HCT116 (cell line): Measurements from ENCODE around the gene MAML2. TPM values are rescaled to one million over a fixed set of nuclear protein-coding genes. Genes with fewer than 3 reads are reported as not detected.

ENCODE experiments used
- ATAC-seq: fragments of 200-7000 bp; cut with Tn5 transposase; 2 replicates; pipeline ENCODE4 v1.9.1; 2020; ENCODE audit warnings: mild to moderate bottlenecking, moderate library complexity
- BruUV-seq: library from RNA; stranded (reverse); fragments of 400-500 nt; replicated peaks from 2 replicates; lab custom pipeline; 2021; lab: Mats Ljungman, UMichigan
- CTCF ChIA-PET: fragments of 300-600 bp; sonication (Branson Sonifier 250); formaldehyde crosslinking; loops from one replicate; lab custom pipeline; 2021; ENCODE audit warnings: antibody characterized with exemption; lab: Charles Lee
- POLR2A ChIA-PET: fragments of 300-600, 350-600 bp; sonication (Branson Sonifier 250); formaldehyde crosslinking; loops from one replicate; lab custom pipeline; 2021; ENCODE audit warnings: antibody characterized with exemption; lab: Charles Lee
- RAD21 ChIA-PET, 2 experiments: fragments of 300-600 bp; sonication (Branson Sonifier 250); formaldehyde crosslinking; loops; one replicate each; lab custom pipeline; 2023; ENCODE audit warnings: low total read pairs in 2 of 2; ENCODE audit not compliant: uncharacterized antibody in 2 of 2, unreplicated experiment in 2 of 2, low non-redundant PET in 1 of 2; lab: Charles Lee
- DNase-seq: peaks from one replicate; pipeline ENCODE4 v3.0.0-alpha.2; 2010; ENCODE audit warnings: low read depth, low spot score
- H2AFZ ChIP-seq: fragments of 200-600 bp; shearing (Covaris generic), sonication (generic); 2 replicates; pipeline ENCODE4 v1.6.1; 2017; ENCODE audit warnings: low read depth, mixed run types, mixed read lengths, antibody characterized with exemption, low read length; ENCODE audit not compliant: poor library complexity, severe bottlenecking
- H3K27ac ChIP-seq: 2 replicates; pipeline ENCODE4 v1.5.1; 2012; ENCODE audit warnings: low read depth, low read length
- H3K27me3 ChIP-seq: fragments of 200-600 bp; sonication (generic); 2 replicates; pipeline ENCODE4 v1.6.1; 2016; ENCODE audit warnings: mixed run types, low read length, mixed read lengths; ENCODE audit not compliant: insufficient read depth
- H3K36me3 ChIP-seq, 2 experiments: fragments of 200-500 bp in 1 of 2; fragments of 200-600 bp in 1 of 2; sonication (Bioruptor generic) in 1 of 2; sonication (generic) in 1 of 2; 2 replicates each; pipeline versions ENCODE4 v1.5.1 to v1.6.1; 2014 to 2016; ENCODE audit warnings: low read length in 2 of 2, inconsistent platforms in 1 of 2, mixed read lengths in 1 of 2, mixed run types in 1 of 2; ENCODE audit not compliant: insufficient read depth in 2 of 2, control insufficient read depth in 1 of 2
- H3K4me1 ChIP-seq, 2 experiments: fragments of 200-600 bp in 1 of 2; sonication (generic) in 1 of 2; 2 replicates each; pipeline versions ENCODE4 v1.5.1 to v1.6.1; 2012 to 2017; ENCODE audit warnings: low read length in 2 of 2, inconsistent platforms in 1 of 2, mild to moderate bottlenecking in 1 of 2, mixed read lengths in 1 of 2, mixed run types in 1 of 2, moderate library complexity in 1 of 2; ENCODE audit not compliant: insufficient read depth in 2 of 2, control insufficient read depth in 1 of 2
- H3K4me2 ChIP-seq: fragments of 200-600 bp; sonication (generic); 2 replicates; pipeline ENCODE4 v1.6.1; 2017; ENCODE audit warnings: mixed run types, low read length, mixed read lengths
- H3K4me3 ChIP-seq, 2 experiments: fragments of 200-600 bp in 1 of 2; sonication (generic) in 1 of 2; replicated peaks in 1 of 2; 2 replicates each; pipeline ENCODE4 v1.5.1; 2011 to 2016; ENCODE audit warnings: low read length in 2 of 2, control low read depth in 1 of 2, low read depth in 1 of 2, mild to moderate bottlenecking in 1 of 2, mixed read lengths in 1 of 2, mixed run types in 1 of 2
- H3K79me2 ChIP-seq: fragments of 200-600 bp; sonication (generic); 2 replicates; pipeline ENCODE4 v1.6.1; 2017; ENCODE audit warnings: mild to moderate bottlenecking, mixed run types, low read length, moderate library complexity, mixed read lengths; ENCODE audit not compliant: insufficient read depth
- H3K9ac ChIP-seq: fragments of 200-600 bp; sonication (generic); 2 replicates; pipeline ENCODE4 v1.6.1; 2016; ENCODE audit warnings: low read length, mixed read lengths
- H3K9me2 ChIP-seq: fragments of 200-600 bp; sonication (generic), shearing (Covaris generic); 2 replicates; pipeline ENCODE4 v1.6.1; 2017; ENCODE audit warnings: mixed run types, mild to moderate bottlenecking, moderate library complexity; ENCODE audit not compliant: insufficient read depth
- H3K9me3 ChIP-seq, 2 experiments: fragments of 200-500 bp in 1 of 2; fragments of 200-600 bp in 1 of 2; sonication (Bioruptor generic) in 1 of 2; sonication (generic) in 1 of 2; 2 replicates each; pipeline ENCODE4 v1.6.1; 2014 to 2017; ENCODE audit warnings: low read length in 2 of 2, mixed read lengths in 2 of 2, inconsistent platforms in 1 of 2, low read depth in 1 of 2, mild to moderate bottlenecking in 1 of 2, mixed run types in 1 of 2, moderate library complexity in 1 of 2; ENCODE audit not compliant: control insufficient read depth in 1 of 2, insufficient read depth in 1 of 2
- H4K20me1 ChIP-seq: fragments of 200-600 bp; sonication (generic), shearing (Covaris generic); 2 replicates; pipeline ENCODE4 v1.6.1; 2017; ENCODE audit warnings: mixed run types, mild to moderate bottlenecking, moderate library complexity; ENCODE audit not compliant: insufficient read depth
- ATF3 ChIP-seq: IDR thresholded peaks from 2 replicates; pipeline ENCODE4 v1.6.1; 2012
- CBX3 ChIP-seq: IDR thresholded peaks from 2 replicates; pipeline ENCODE4 v1.6.1; 2012; ENCODE audit warnings: low read depth
- CTCF ChIP-seq, 3 experiments: fragments of 200-600 bp in 1 of 3; sonication (generic) in 1 of 3; IDR thresholded peaks in 2 of 3; conservative IDR thresholded peaks in 1 of 3; 2 replicates each; pipeline ENCODE4 v1.5.1; 2012 to 2017; ENCODE audit warnings: low read depth in 2 of 3, low read length in 2 of 3, antibody characterized with exemption in 1 of 3, borderline replicate concordance in 1 of 3, control low read depth in 1 of 3, mild to moderate bottlenecking in 1 of 3, mixed read lengths in 1 of 3, mixed run types in 1 of 3, moderate library complexity in 1 of 3; ENCODE audit not compliant: insufficient read depth in 1 of 3
- EZH2 ChIP-seq: fragments of 200-600 bp; sonication (generic); IDR thresholded peaks from 2 replicates; pipeline ENCODE4 v1.6.1; 2017; ENCODE audit warnings: antibody characterized with exemption, mixed run types
- JUND ChIP-seq: IDR thresholded peaks from 2 replicates; pipeline ENCODE4 v1.6.1; 2012
- MAX ChIP-seq: IDR thresholded peaks from 2 replicates; pipeline ENCODE4 v1.6.1; 2012
- POLR2A ChIP-seq: IDR thresholded peaks from 2 replicates; pipeline ENCODE4 v1.7.0; 2011; ENCODE audit warnings: borderline replicate concordance; ENCODE audit not compliant: insufficient read depth, insufficient read length; ENCODE audit errors: extremely low read depth
- RAD21 ChIP-seq: IDR thresholded peaks from 2 replicates; pipeline ENCODE4 v1.6.1; 2012; ENCODE audit warnings: low read depth, mild to moderate bottlenecking
- SIN3A ChIP-seq: IDR thresholded peaks from 2 replicates; pipeline ENCODE4 v1.6.1; 2012; ENCODE audit warnings: low read depth
- SP1 ChIP-seq: IDR thresholded peaks from 2 replicates; pipeline ENCODE4 v1.6.1; 2012; ENCODE audit warnings: low read depth
- SRF ChIP-seq: IDR thresholded peaks from 2 replicates; pipeline ENCODE4 v1.6.1; 2012; ENCODE audit warnings: low read depth
- intact Hi-C: fragments of 100-400 bp; cut with micrococcal nuclease; formaldehyde crosslinking; loops from 2 replicates; pipeline ENCODE4 v1.10.0; 2022
- total RNA-seq: library from RNA; stranded (reverse); gene quantifications from one replicate; pipeline ENCODE4 v1.2.1, GENCODE V29; 2021; ENCODE audit not compliant: unreplicated experiment

Gene MAML2
- total RNA-seq, 1 experiment from 2014 or later = 2.6 TPM

- Histone ChIP-seq H3K36me3 (no peaks in the 10 kb centered on the region), H3K9me3 (no peaks in the 10 kb centered on the region), H3K9ac (no peak overlapping the region), H3K4me2 (no peak overlapping the region), H3K27ac (no peak overlapping the region), H3K27me3 (no peaks in the 10 kb centered on the region), H3K79me2 (no peaks in the 10 kb centered on the region), H3K4me3 (no peak overlapping the region), H2AFZ (no peak overlapping the region), H4K20me1 (no peaks in the 10 kb centered on the region), H3K4me1 (peaks cover 0 to 14% of the 10 kb centered on the region in 2 experiments; a peak in 3 of 4 replicates), H3K9me2 (no peaks in the 10 kb centered on the region)
- intact Hi-C loops = no loop called here
- ChIA-PET CTCF (interaction anchor here (1.2 kb wide), 1 partner anchor 291 kb away, joined by 5 read pairs; the partner anchor contains the start of gene MAML2), RAD21 (no interaction called here), POLR2A (no interaction called here)
- TF ChIP-seq SRF (no peak), JUND (no peak), CBX3 (no peak), MAX (no peak), RAD21 (no peak), ATF3 (no peak), POLR2A (no peak), SIN3A (no peak), EZH2 (no peak)
- ATAC-seq (no peak), DNase-seq (no peak)
- no TSS peak for BruUV-seq
Measured at GRCh38 chr11:96051820-96052219, 291.2 kb downstream of the MAML2 start.

- ChIA-PET POLR2A (no interaction called here), CTCF (no interaction called here), RAD21 (no interaction called here)
- H3K9ac ChIP-seq = no peak overlapping the region
- intact Hi-C loops = no loop called here
- H3K4me1 ChIP-seq = peaks cover 0 to 6% of the 10 kb centered on the region in 2 experiments; a peak in 2 of 4 replicates
- TF ChIP-seq CBX3 (no peak), SP1 (no peak), CTCF (IDR thresholded peaks at IDR 0.05 in 2 of 3, conservative IDR thresholded peaks at IDR 0.05 in 1 of 3; ENCODE audit: borderline replicate concordance in 1 of 3, insufficient read depth in 1 of 3, low read depth in 2 of 3, low read length in 2 of 3) (0 out of 6 replicates have a peak, but pooled peaks of 1 of the 3 experiments have one; percentile 16), MAX (no peak), JUND (no peak), RAD21 (0 out of 2 replicates have a peak, but pooled peaks have one; percentile 2)
- H3K9me2 ChIP-seq = no peaks in the 10 kb centered on the region
- no peaks in the 10 kb centered on the region for H3K79me2 ChIP-seq
- BruUV-seq = no TSS peak
- no peak overlapping the region for H3K4me2 ChIP-seq
- no peak overlapping the region for H2AFZ ChIP-seq
- H4K20me1 ChIP-seq = no peaks in the 10 kb centered on the region
- no peaks in the 10 kb centered on the region for H3K36me3 ChIP-seq
- no peaks in the 10 kb centered on the region for H3K27me3 ChIP-seq
- H3K4me3 ChIP-seq = no peak overlapping the region
- ATAC-seq (no peak), DNase-seq (no peak)
- H3K27ac ChIP-seq = no peak overlapping the region
- no peaks in the 10 kb centered on the region for H3K9me3 ChIP-seq
Measured at GRCh38 chr11:96050435-96051182, 292.4 kb downstream of the MAML2 start.
